ENCODE data around the gene GRAMD2A. TPM values are rescaled to one million over a fixed set of nuclear protein-coding genes. Genes with fewer than 3 reads are reported as not detected.

Gene GRAMD2A
- total RNA-seq, 1 donor from 2014 or later = 2.6 TPM

DNA sequence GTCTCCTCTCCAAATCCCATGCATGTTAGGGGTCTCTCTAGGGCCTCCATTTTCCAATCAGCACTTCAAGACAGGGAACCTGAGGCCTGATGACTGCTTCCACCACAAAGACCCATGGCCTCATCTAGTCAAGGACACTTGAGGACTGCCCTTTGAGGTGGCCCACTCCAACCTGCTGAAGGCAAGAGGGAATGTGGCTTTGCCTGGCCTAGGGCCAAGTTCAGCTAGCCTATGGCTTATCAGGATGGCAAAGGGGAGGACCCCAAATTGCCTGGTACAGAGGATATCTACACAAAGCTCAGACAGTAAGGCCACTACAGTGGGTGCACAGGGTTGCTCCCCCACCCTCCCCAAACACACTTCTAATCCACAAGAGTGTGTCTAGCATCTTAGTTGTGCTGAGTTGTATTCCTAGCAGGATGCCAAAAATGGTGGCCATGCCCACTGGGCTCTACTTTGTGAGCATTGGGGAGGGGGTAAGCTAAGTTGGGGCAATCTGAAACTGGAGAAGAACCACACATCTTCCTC is 10.0 kb upstream of the GRAMD2A start:
- no peak overlapping the region for H3K4me3 Mint-ChIP-seq
- no peak for TF ChIP-seq CTCF (IDR thresholded peaks at IDR 0.05; ENCODE audit: unreplicated experiment)
- DNase-seq (ENCODE audit: low spot score in 2 of 2, unreplicated experiment in 2 of 2) = no peak
- H3K27ac Mint-ChIP-seq = no peak overlapping the region
- H3K36me3 Mint-ChIP-seq = peaks cover 54% of the 10 kb centered on the region
- no peaks in the 10 kb centered on the region for H3K27me3 Mint-ChIP-seq (ENCODE audit: low read depth)
- H3K4me1 Mint-ChIP-seq = no peaks in the 10 kb centered on the region
- H3K9me3 Mint-ChIP-seq = no peaks in the 10 kb centered on the region

GRCh38 chr15:72206677-72207000 is 9.1 kb upstream of the GRAMD2A start:
- Mint-ChIP-seq H3K4me3 (no peak overlapping the region), H3K27me3 (ENCODE audit: low read depth) (no peaks in the 10 kb centered on the region), H3K9me3 (no peaks in the 10 kb centered on the region), H3K36me3 (peaks cover 52% of the 10 kb centered on the region), H3K27ac (no peak overlapping the region), H3K4me1 (no peaks in the 10 kb centered on the region)
- no peak for DNase-seq (ENCODE audit: low spot score in 2 of 2, unreplicated experiment in 2 of 2)
- TF ChIP-seq CTCF (IDR thresholded peaks at IDR 0.05; ENCODE audit: unreplicated experiment) = no peak

- Mint-ChIP-seq H3K9me3 (no peaks in the 10 kb centered on the region), H3K27ac (no peak overlapping the region), H3K4me1 (no peaks in the 10 kb centered on the region), H3K4me3 (no peak overlapping the region), H3K36me3 (peaks cover 48% of the 10 kb centered on the region), H3K27me3 (ENCODE audit: low read depth) (no peaks in the 10 kb centered on the region)
- no peak for TF ChIP-seq CTCF (IDR thresholded peaks at IDR 0.05; ENCODE audit: unreplicated experiment)
- DNase-seq (ENCODE audit: low spot score in 2 of 2, unreplicated experiment in 2 of 2) = no peak
Observed at GRCh38 chr15:72205896-72206676, 8.5 kb upstream of the GRAMD2A start.

GRCh38 chr15:72205273-72205672 is 7.7 kb upstream of the GRAMD2A start:
- H3K4me3 Mint-ChIP-seq = no peak overlapping the region
- H3K9me3 Mint-ChIP-seq = no peaks in the 10 kb centered on the region
- no peaks in the 10 kb centered on the region for H3K27me3 Mint-ChIP-seq (ENCODE audit: low read depth)
- TF ChIP-seq CTCF (IDR thresholded peaks at IDR 0.05; ENCODE audit: unreplicated experiment) = no peak
- H3K36me3 Mint-ChIP-seq = peaks cover 45% of the 10 kb centered on the region
- no peak overlapping the region for H3K27ac Mint-ChIP-seq
- no peaks in the 10 kb centered on the region for H3K4me1 Mint-ChIP-seq
- DNase-seq (ENCODE audit: low spot score in 2 of 2, unreplicated experiment in 2 of 2) = no peak

DNA sequence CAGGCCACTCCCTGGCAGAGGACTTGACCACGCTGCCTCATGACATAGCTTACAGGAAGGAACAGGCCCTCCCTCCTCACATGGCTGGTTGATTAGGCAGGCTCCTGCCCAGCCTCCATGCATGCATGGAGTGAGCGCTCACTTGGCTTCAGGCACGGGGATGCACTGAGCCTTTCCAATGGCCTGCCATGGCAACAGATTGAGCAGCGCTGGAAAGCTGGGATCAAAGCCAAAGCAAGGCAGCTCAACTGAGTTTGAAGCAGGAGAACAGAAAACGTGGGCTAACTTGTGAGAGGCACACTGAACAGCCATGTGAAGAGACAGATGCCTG is 5.9 kb upstream of the GRAMD2A start:
- H3K27me3 Mint-ChIP-seq (ENCODE audit: low read depth) = no peaks in the 10 kb centered on the region
- TF ChIP-seq CTCF (IDR thresholded peaks at IDR 0.05; ENCODE audit: unreplicated experiment) = no peak
- peaks cover 35% of the 10 kb centered on the region for H3K36me3 Mint-ChIP-seq
- H3K27ac Mint-ChIP-seq = no peak overlapping the region
- H3K9me3 Mint-ChIP-seq = no peaks in the 10 kb centered on the region
- H3K4me3 Mint-ChIP-seq = no peak overlapping the region
- no peaks in the 10 kb centered on the region for H3K4me1 Mint-ChIP-seq
- no peak for DNase-seq (ENCODE audit: low spot score in 2 of 2, unreplicated experiment in 2 of 2)
